ENCODE data around the gene APBB3.
A peak's percentile ranks its signal among the peaks of the same experiment; 100 is the strongest.

The APBB3 gene

GRCh38 chr5:140561753-140562523 lies 2.5 kb downstream of the APBB3 start:
- no peaks in the 10 kb centered on the region for H3K36me3 ChIP-seq (ENCODE audit: control insufficient read depth, insufficient read depth, low read length)
- H3K9me3 ChIP-seq (ENCODE audit: control insufficient read depth, low read length): no peaks in the 10 kb centered on the region
- no peak overlapping the region for H3K9ac ChIP-seq (ENCODE audit: low read length)
- no peaks in the 10 kb centered on the region for H3K27me3 ChIP-seq (ENCODE audit: control insufficient read depth, insufficient read depth, low read length)
- H3K4me1 ChIP-seq (ENCODE audit: control insufficient read depth, insufficient read depth, low read length): peaks cover 22% of the 10 kb centered on the region
- H3K4me3 ChIP-seq (ENCODE audit: low read length): no peak overlapping the region

GRCh38 chr5:140560227-140560626 lies 4.2 kb downstream of the APBB3 start:
- no peaks in the 10 kb centered on the region for H3K27me3 ChIP-seq (ENCODE audit: control insufficient read depth, insufficient read depth, low read length)
- no peak overlapping the region for H3K9ac ChIP-seq (ENCODE audit: low read length)
- H3K36me3 ChIP-seq (ENCODE audit: control insufficient read depth, insufficient read depth, low read length): no peaks in the 10 kb centered on the region
- H3K4me3 ChIP-seq (ENCODE audit: low read length): no peak overlapping the region
- peaks cover 26% of the 10 kb centered on the region for H3K4me1 ChIP-seq (ENCODE audit: control insufficient read depth, insufficient read depth, low read length)
- no peaks in the 10 kb centered on the region for H3K9me3 ChIP-seq (ENCODE audit: control insufficient read depth, low read length)

DNA sequence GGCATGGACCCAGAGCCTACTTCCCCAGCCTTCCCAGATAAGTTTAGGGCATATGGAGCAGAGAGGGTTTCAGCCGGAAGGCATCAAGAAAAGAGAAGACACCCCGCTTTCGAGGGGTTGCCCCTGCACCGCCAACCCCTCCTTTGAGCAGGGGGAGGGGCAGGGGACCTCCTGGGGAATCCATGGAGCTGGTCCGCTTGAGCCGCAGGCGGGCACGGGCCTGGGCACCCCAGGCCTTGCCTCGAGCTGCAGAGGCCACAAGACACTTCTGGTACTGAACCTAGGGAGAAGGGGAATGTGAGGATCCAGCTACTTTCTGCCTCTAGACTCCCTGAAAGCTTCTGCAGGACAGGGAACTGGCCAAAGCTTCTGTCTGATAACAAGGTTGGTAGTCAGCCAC lies 5.9 kb downstream of the APBB3 start:
- Histone ChIP-seq H3K9me3 (ENCODE audit: control insufficient read depth, low read length) (no peaks in the 10 kb centered on the region), H3K4me1 (ENCODE audit: control insufficient read depth, insufficient read depth, low read length) (peaks cover 24% of the 10 kb centered on the region), H3K4me3 (ENCODE audit: low read length) (no peak overlapping the region), H3K27me3 (ENCODE audit: control insufficient read depth, insufficient read depth, low read length) (no peaks in the 10 kb centered on the region), H3K36me3 (ENCODE audit: control insufficient read depth, insufficient read depth, low read length) (no peaks in the 10 kb centered on the region), H3K9ac (ENCODE audit: low read length) (no peak overlapping the region)

- H3K4me3 ChIP-seq (ENCODE audit: low read length): no peak overlapping the region
- peaks cover 21% of the 10 kb centered on the region for H3K4me1 ChIP-seq (ENCODE audit: control insufficient read depth, insufficient read depth, low read length)
- H3K9ac ChIP-seq (ENCODE audit: low read length): peak overlapping the region; percentile 93
- no peaks in the 10 kb centered on the region for H3K9me3 ChIP-seq (ENCODE audit: control insufficient read depth, low read length)
- no peaks in the 10 kb centered on the region for H3K36me3 ChIP-seq (ENCODE audit: control insufficient read depth, insufficient read depth, low read length)
- H3K27me3 ChIP-seq (ENCODE audit: control insufficient read depth, insufficient read depth, low read length): no peaks in the 10 kb centered on the region
Measured at GRCh38 chr5:140557965-140558364, 6.4 kb downstream of the APBB3 start.

- Histone ChIP-seq H3K4me1 (ENCODE audit: control insufficient read depth, insufficient read depth, low read length) (peaks cover 21% of the 10 kb centered on the region), H3K36me3 (ENCODE audit: control insufficient read depth, insufficient read depth, low read length) (no peaks in the 10 kb centered on the region)
Measured at GRCh38 chr5:140557136-140557805, 7.1 kb downstream of the APBB3 start, which contains the start of gene SRA1. Gene SRA1, minus strand, starts transcription at chr5:140557473. Its CDS starts 21 bp downstream, at chr5:140557452.

DNA sequence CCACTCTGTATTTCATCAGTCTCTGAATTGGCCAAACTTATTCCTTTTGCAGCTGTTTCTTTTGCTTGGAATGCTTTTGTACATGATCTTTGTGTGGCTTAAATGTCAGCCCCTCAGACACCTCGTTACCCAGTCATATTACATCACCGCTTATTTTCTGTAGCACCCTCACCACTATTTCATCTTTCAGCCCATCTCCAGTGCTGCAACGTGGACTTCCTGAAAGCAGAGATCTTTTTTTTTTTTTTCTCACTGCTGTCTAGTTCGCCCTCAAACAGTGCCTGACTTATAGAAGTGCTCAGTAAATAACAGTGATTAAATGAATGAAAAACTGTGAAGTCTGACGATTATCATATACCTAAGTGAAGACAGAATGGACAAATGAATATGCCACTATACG lies 8.0 kb downstream of the APBB3 start:
- H3K4me3 ChIP-seq (ENCODE audit: low read length): peak overlapping the region; percentile 80
- no peaks in the 10 kb centered on the region for H3K27me3 ChIP-seq (ENCODE audit: control insufficient read depth, insufficient read depth, low read length)
- peak overlapping the region; percentile 93 for H3K9ac ChIP-seq (ENCODE audit: low read length)
- H3K4me1 ChIP-seq (ENCODE audit: control insufficient read depth, insufficient read depth, low read length): peaks cover 21% of the 10 kb centered on the region
- H3K36me3 ChIP-seq (ENCODE audit: control insufficient read depth, insufficient read depth, low read length): peaks cover 5% of the 10 kb centered on the region
- H3K9me3 ChIP-seq (ENCODE audit: control insufficient read depth, low read length): no peaks in the 10 kb centered on the region

More at GRCh38 chr5:140557136-140557805, 7.1 kb downstream of the APBB3 start, which contains the start of gene SRA1:
- peak within 1 kb of the TSS; percentile 93 for H3K9ac ChIP-seq (ENCODE audit: low read length)
- H3K27me3 ChIP-seq (ENCODE audit: control insufficient read depth, insufficient read depth, low read length): no peaks in the 10 kb centered on the region
- H3K9me3 ChIP-seq (ENCODE audit: control insufficient read depth, low read length): no peaks in the 10 kb centered on the region
- peak within 1 kb of the TSS; percentile 80 for H3K4me3 ChIP-seq (ENCODE audit: low read length)

GRCh38 chr5:140555747-140556312 lies 8.6 kb downstream of the APBB3 start:
- Histone ChIP-seq H3K4me1 (ENCODE audit: control insufficient read depth, insufficient read depth, low read length) (peaks cover 21% of the 10 kb centered on the region), H3K4me3 (ENCODE audit: low read length) (peak overlapping the region; percentile 80), H3K27me3 (ENCODE audit: control insufficient read depth, insufficient read depth, low read length) (no peaks in the 10 kb centered on the region), H3K9ac (ENCODE audit: low read length) (no peak overlapping the region), H3K36me3 (ENCODE audit: control insufficient read depth, insufficient read depth, low read length) (peaks cover 10% of the 10 kb centered on the region), H3K9me3 (ENCODE audit: control insufficient read depth, low read length) (no peaks in the 10 kb centered on the region)

DNA sequence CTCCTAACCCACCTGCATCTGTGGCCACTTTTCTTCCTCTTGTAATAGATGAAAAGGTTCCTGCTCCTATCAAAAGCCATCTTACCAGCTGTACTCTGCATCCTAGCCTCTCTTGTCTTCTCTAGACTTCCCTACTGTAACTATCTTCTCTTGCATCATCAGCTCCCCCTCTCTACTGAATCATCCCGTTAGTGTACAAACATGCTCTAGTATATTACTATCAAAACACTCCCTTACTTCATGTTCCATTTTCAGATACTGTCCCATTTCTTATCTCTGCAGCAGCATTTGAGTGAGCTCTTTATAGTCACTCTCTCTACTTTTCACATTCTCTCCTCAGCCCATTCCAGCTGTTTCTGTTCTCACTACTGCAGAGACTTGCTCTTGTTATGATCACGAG lies 9.9 kb downstream of the APBB3 start:
- H3K9me3 ChIP-seq (ENCODE audit: control insufficient read depth, low read length): no peaks in the 10 kb centered on the region
- H3K9ac ChIP-seq (ENCODE audit: low read length): no peak overlapping the region
- peaks cover 20% of the 10 kb centered on the region for H3K36me3 ChIP-seq (ENCODE audit: control insufficient read depth, insufficient read depth, low read length)
- no peak overlapping the region for H3K4me3 ChIP-seq (ENCODE audit: low read length)
- H3K4me1 ChIP-seq (ENCODE audit: control insufficient read depth, insufficient read depth, low read length): peaks cover 27% of the 10 kb centered on the region
- H3K27me3 ChIP-seq (ENCODE audit: control insufficient read depth, insufficient read depth, low read length): no peaks in the 10 kb centered on the region

GRCh38 chr5:140553657-140554056 lies 10.7 kb downstream of the APBB3 start:
- Histone ChIP-seq H3K4me3 (ENCODE audit: low read length) (no peak overlapping the region), H3K27me3 (ENCODE audit: control insufficient read depth, insufficient read depth, low read length) (no peaks in the 10 kb centered on the region), H3K36me3 (ENCODE audit: control insufficient read depth, insufficient read depth, low read length) (peaks cover 20% of the 10 kb centered on the region), H3K9ac (ENCODE audit: low read length) (no peak overlapping the region), H3K4me1 (ENCODE audit: control insufficient read depth, insufficient read depth, low read length) (peaks cover 35% of the 10 kb centered on the region), H3K9me3 (ENCODE audit: control insufficient read depth, low read length) (no peaks in the 10 kb centered on the region)

- Histone ChIP-seq H3K4me1 (ENCODE audit: control insufficient read depth, insufficient read depth, low read length) (peaks cover 45% of the 10 kb centered on the region), H3K9ac (ENCODE audit: low read length) (no peak overlapping the region)
Measured at GRCh38 chr5:140551872-140552271, 12.5 kb downstream of the APBB3 start.

DNA sequence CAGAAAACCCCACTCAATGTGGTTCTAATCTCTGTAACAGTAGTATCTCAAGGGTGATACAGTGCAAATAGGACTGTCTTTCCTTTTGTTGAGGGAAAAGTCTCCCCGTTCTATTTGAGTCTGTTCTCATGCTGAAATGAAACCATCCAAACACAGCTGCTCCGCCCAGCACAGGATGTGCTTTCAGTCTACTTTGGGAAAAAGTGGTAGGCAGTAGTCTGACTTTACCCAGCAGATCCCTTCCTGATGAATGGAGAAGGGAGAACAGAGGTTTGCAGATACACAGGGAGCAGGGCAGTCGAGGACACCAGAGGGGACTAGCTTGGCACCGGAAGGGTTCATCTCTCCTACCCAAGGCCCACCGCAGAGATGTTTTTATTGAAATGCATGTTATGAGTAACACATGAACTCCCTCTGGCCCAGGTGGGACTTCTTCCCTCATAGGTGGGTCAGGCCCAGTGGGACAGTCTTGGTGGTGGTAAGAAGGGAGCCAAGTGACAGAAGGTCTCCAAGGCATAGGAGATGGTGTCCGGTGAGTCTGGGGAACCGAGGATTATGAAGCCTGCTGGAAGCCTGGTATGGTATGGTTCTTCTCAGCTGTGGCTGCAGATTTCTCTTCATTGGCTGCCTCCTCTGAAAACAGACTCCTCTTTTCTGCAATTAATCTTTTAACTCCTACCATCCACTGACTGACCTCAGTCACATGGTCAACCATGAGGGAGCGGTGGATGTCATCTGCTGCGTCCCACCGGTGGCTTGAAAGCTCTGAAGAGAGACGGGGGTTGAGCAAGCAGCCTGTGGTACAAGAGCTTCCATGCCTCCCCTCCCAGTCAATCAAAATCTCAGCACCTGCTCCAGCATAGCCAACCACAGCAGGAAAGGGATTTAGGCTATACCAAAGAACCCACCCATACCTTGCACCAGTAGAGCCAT lies 14.0 kb downstream of the APBB3 start:
- H3K9ac ChIP-seq (ENCODE audit: low read length): peak overlapping the region; percentile 48
- peaks cover 20% of the 10 kb centered on the region for H3K36me3 ChIP-seq (ENCODE audit: control insufficient read depth, insufficient read depth, low read length)
- H3K4me3 ChIP-seq (ENCODE audit: low read length): no peak overlapping the region
- no peaks in the 10 kb centered on the region for H3K27me3 ChIP-seq (ENCODE audit: control insufficient read depth, insufficient read depth, low read length)
- H3K9me3 ChIP-seq (ENCODE audit: control insufficient read depth, low read length): no peaks in the 10 kb centered on the region
- peaks cover 44% of the 10 kb centered on the region for H3K4me1 ChIP-seq (ENCODE audit: control insufficient read depth, insufficient read depth, low read length)

More at GRCh38 chr5:140551872-140552271, 12.5 kb downstream of the APBB3 start:
- Histone ChIP-seq H3K27me3 (ENCODE audit: control insufficient read depth, insufficient read depth, low read length) (no peaks in the 10 kb centered on the region), H3K36me3 (ENCODE audit: control insufficient read depth, insufficient read depth, low read length) (peaks cover 20% of the 10 kb centered on the region), H3K4me3 (ENCODE audit: low read length) (no peak overlapping the region), H3K9me3 (ENCODE audit: control insufficient read depth, low read length) (no peaks in the 10 kb centered on the region)

Data from mucosa of stomach (tissue), 1 donor.